NCI-H2107 treated with DMSO at 0.1 percent for 48 hours (cell line): ENCODE data around the gene ZNF410.
A peak's percentile ranks its signal among the peaks of the same experiment; 100 is the strongest.

Source experiments
- DNase-seq: peaks from one replicate; lab custom pipeline; 2025; ENCODE audit not compliant: unreplicated experiment; lab: John Stamatoyannopoulos, UW

Gene ZNF410

GRCh38 chr14:73949752-73950734 is 63.4 kb downstream of the ZNF410 start, which contains the start of the genes COQ6 and FAM161B:
TSS of gene COQ6 (plus strand) at chr14:73950302. CDS start at chr14:73950333, 31 bp downstream.
TSS of gene FAM161B (minus strand) at chr14:73950094. CDS start at chr14:73950026, 68 bp downstream.
- DNase-seq, result peak; percentile 98

DNA sequence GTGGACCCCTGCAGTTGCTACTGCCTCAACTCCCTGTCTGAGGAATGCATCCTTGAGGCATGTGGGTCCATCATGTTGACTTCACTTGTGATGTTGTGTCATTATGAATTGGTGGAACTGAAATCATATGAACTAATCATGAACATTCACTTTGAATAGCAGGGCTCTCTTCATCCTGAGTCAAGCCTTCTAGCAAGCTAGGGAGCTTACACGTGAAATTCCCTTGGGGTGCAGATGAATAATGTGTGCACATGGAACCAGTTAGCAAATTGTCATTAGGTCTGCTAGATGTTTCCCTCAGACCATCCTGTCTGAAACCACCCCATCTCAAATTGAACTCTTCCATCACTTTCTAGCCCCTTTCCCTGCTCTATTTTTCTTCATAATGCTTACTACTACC is 67.1 kb downstream of the ZNF410 start:
- DNase-seq, result no peak

DNA sequence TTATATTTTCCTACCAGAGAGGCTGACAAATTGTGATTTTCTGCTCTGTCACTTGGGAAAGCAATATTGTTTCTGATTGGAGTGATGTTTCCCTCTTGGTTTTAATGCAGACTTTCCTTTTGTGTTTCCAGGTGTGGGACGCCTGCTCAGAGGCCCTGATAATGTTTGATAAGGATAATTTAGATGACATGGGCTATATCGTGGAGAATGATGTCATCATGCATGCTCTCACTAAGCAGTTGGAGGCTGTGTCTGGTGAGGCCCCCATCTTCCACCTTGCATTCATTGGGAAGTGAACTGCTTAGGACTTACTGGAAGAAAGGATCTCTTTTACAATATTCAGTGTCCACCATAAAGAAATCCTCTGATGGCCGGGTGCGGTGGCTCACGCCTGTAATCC is 69.0 kb downstream of the ZNF410 start:
- DNase-seq, result no peak

- DNase-seq, result no peak
Observed at GRCh38 chr14:73958591-73958990, 71.9 kb downstream of the ZNF410 start.

GRCh38 chr14:73961192-73961591 is 74.5 kb downstream of the ZNF410 start:
- DNase-seq, result no peak

DNA sequence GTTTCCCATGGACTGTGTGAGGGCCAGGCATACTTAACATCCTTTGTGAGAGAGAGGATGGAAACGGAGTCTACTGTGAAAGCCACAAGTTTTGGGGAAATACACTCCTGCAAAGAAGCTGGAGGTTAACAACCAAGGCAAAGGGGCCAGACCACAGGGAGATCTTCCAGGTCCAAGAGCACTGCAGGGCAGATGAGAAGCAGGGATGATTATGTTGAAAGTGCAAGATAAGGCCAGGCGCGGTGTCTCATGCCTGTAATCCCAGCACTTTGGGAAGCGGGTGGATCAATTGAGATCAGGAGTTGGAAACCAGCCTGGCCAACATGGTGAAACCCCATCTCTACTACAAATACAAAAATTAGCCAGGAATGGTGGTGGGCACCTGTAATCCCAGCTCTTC is 78.6 kb downstream of the ZNF410 start:
- DNase-seq, result no peak

DNA sequence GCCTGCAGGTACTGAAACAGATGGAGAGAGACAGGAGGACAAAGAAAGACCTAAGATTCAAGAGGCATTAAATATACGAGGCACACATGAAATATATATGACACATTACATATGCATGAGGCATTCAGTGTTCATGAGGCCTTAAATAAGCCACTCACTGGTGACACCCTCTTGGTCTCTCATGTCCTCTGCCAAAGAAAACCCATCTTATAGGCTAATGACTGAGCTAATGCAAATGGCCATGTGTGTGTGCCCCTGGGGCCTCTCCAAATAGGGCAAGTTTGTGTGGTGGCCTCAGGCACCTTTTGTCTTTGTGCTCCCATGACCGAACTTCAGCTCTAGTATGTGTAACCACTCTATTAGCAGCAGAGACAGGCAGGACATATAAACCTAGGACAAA is 82.2 kb downstream of the ZNF410 start:
- no peak for DNase-seq

DNA sequence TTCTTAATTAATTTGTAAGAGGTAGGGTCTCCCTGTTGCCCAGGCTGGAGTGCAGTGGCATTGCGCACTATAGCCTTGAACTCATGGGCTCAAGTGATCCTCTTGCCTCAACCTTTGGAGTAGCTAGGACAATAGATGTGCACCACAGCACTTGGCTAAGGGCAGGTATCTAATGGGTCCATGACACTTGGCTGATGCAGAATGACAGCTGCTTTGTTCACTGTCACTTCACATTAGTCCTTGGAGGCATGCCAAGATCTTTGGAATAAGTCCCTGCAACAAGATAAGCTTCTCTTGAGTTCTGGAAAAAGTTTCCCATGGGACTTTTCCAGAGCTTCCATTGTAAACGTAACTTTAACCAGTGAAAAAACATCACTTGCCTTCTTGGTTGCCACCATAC is 86.8 kb downstream of the ZNF410 start:
- DNase-seq, result peak; percentile 34

DNA sequence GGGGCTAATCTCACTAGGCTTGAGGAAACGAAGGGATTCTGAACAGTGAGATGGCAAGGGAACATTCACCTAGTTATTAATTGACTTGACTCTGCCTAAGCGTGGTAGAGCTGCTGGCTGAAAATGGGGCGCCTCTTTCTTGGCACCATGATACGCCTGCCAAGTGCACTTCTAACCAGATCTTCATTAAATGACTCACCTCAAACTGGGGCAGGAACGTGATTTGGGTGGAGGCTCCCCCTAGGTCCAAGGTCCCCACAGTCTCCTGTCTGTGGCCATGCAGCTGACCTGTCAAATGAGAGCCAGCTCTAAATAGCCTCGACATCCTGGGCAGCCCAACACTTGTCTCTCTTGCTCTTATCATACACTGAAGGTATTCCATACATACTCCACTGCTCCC is 89.5 kb downstream of the ZNF410 start:
- no peak for DNase-seq

- no peak for DNase-seq
Observed at GRCh38 chr14:73977896-73978295, 91.2 kb downstream of the ZNF410 start.
